OCI-LY1 (cell line): ENCODE results near the gene EDC4.
"Not testable (repeated sequence)": the region's sequence is repeated elsewhere in the genome, so short reads cannot be mapped to it uniquely, and the experiment has no call there.

ENCODE experiments used
- H2AFZ ChIP-seq: fragments of 200-600 bp; sonication (generic), shearing (Covaris generic); 2 replicates; pipeline ENCODE4 v1.6.0; 2014; ENCODE audit warnings: antibody characterized with exemption, mild to moderate bottlenecking, low read length
- H3F3A ChIP-seq: fragments of 200-600 bp; sonication (generic), shearing (Covaris generic); 2 replicates; pipeline ENCODE4 v1.6.0; 2014; ENCODE audit warnings: mild to moderate bottlenecking, antibody characterized with exemption, low read length, moderate library complexity; ENCODE audit not compliant: insufficient read depth
- H3K27ac ChIP-seq: fragments of 200-600 bp; sonication (generic); 2 replicates; pipeline ENCODE4 v1.5.1; 2014; ENCODE audit warnings: low read length, mixed run types, mild to moderate bottlenecking, low read depth; ENCODE audit not compliant: poor library complexity, severe bottlenecking
- H3K27me3 ChIP-seq: fragments of 200-600 bp; sonication (generic); 2 replicates; pipeline ENCODE4 v1.6.0; 2014; ENCODE audit warnings: antibody characterized with exemption, mild to moderate bottlenecking, low read length, moderate library complexity; ENCODE audit not compliant: insufficient read depth
- H3K36me3 ChIP-seq: fragments of 200-600 bp; sonication (generic); 2 replicates; pipeline ENCODE4 v1.6.1; 2014; ENCODE audit warnings: mild to moderate bottlenecking, antibody characterized with exemption, low read length, moderate library complexity, mixed read lengths; ENCODE audit not compliant: insufficient read depth
- H3K4me1 ChIP-seq: fragments of 200-600 bp; sonication (generic); 2 replicates; pipeline ENCODE4 v1.5.1; 2014; ENCODE audit warnings: mild to moderate bottlenecking, low read length, moderate library complexity; ENCODE audit not compliant: insufficient read depth, severe bottlenecking
- H3K4me2 ChIP-seq: fragments of 200-600 bp; sonication (generic), shearing (Covaris generic); 2 replicates; pipeline ENCODE4 v1.6.1; 2014; ENCODE audit warnings: low read length
- H3K4me3 ChIP-seq: fragments of 200-600 bp; sonication (generic); 2 replicates; pipeline ENCODE4 v1.5.1; 2014; ENCODE audit warnings: low read length, low read depth, mild to moderate bottlenecking, mixed read lengths; ENCODE audit not compliant: poor library complexity, severe bottlenecking
- H3K79me2 ChIP-seq: fragments of 200-600 bp; shearing (Covaris generic); 2 replicates; pipeline ENCODE4 v1.6.1; 2016; ENCODE audit warnings: mixed run types, low read length, mixed read lengths; ENCODE audit not compliant: insufficient read depth
- H3K9ac ChIP-seq: fragments of 200-600 bp; sonication (generic), shearing (Covaris generic); 2 replicates; pipeline ENCODE4 v1.6.1; 2014; ENCODE audit warnings: mild to moderate bottlenecking, low read length, mixed read lengths
- H3K9me2 ChIP-seq: fragments of 200-600 bp; sonication (generic), shearing (Covaris generic); 2 replicates; pipeline ENCODE4 v1.6.1; 2014; ENCODE audit warnings: low read depth, mild to moderate bottlenecking, low read length, mixed read lengths
- H3K9me3 ChIP-seq: fragments of 200-600 bp; shearing (Covaris generic); 2 replicates; pipeline ENCODE4 v1.6.1; 2014; ENCODE audit warnings: low read length, mixed read lengths
- H4K20me1 ChIP-seq: fragments of 200-600 bp; sonication (generic), shearing (Covaris generic); 2 replicates; pipeline ENCODE4 v1.6.0; 2016; ENCODE audit warnings: mild to moderate bottlenecking, low read length; ENCODE audit not compliant: insufficient read depth
- CTCF ChIP-seq: fragments of 200-600 bp; sonication (generic), shearing (Covaris generic); IDR thresholded peaks from 2 replicates; pipeline ENCODE4 v1.5.1; 2017; ENCODE audit warnings: mild to moderate bottlenecking, antibody characterized with exemption, low read length, moderate library complexity, mixed read lengths
- EZH2 ChIP-seq: fragments of 200-600 bp; sonication (generic), shearing (Covaris generic); IDR thresholded peaks from 2 replicates; pipeline ENCODE4 v1.8.0; 2017; ENCODE audit warnings: borderline replicate concordance, mixed run types, mild to moderate bottlenecking, antibody characterized with exemption, low read length, moderate library complexity, mixed read lengths

Gene EDC4

GRCh38 chr16:67861877-67862276, 11.0 kb upstream of the EDC4 start:
- Histone ChIP-seq H3F3A (no peaks in the 10 kb centered on the region), H3K4me2 (no peak overlapping the region), H3K27ac (no peak overlapping the region), H3K36me3 (peaks cover 52% of the 10 kb centered on the region; the same call in 1 of the 2 replicates), H4K20me1 (no peaks in the 10 kb centered on the region), H3K4me1 (no peaks in the 10 kb centered on the region), H3K9me2 (no peaks in the 10 kb centered on the region), H3K79me2 (peaks cover 51% of the 10 kb centered on the region), H3K9me3 (no peaks in the 10 kb centered on the region), H3K9ac (no peak overlapping the region), H3K4me3 (no peak overlapping the region), H3K27me3 (no peaks in the 10 kb centered on the region), H2AFZ (no peak overlapping the region)
- no peak for TF ChIP-seq EZH2
- no peak for TF ChIP-seq CTCF

GRCh38 chr16:67862623-67863583, 9.9 kb upstream of the EDC4 start:
- H3K27me3 ChIP-seq = no peaks in the 10 kb centered on the region
- no peaks in the 10 kb centered on the region for H3K9me2 ChIP-seq
- H3K4me3 ChIP-seq = no peak overlapping the region
- peaks cover 42% of the 10 kb centered on the region for H3K79me2 ChIP-seq
- TF ChIP-seq CTCF (no peak), EZH2 (no peak)
- H4K20me1 ChIP-seq = no peaks in the 10 kb centered on the region
- no peak overlapping the region for H3K27ac ChIP-seq
- no peaks in the 10 kb centered on the region for H3F3A ChIP-seq
- H2AFZ ChIP-seq = no peak overlapping the region
- H3K4me2 ChIP-seq = no peak overlapping the region
- H3K4me1 ChIP-seq = no peaks in the 10 kb centered on the region
- no peak overlapping the region for H3K9ac ChIP-seq
- H3K36me3 ChIP-seq = peaks cover 62% of the 10 kb centered on the region
- no peaks in the 10 kb centered on the region for H3K9me3 ChIP-seq

GRCh38 chr16:67864044-67864443, 8.8 kb upstream of the EDC4 start:
- H3F3A ChIP-seq, H3K9me3 ChIP-seq, H4K20me1 ChIP-seq, H2AFZ ChIP-seq, H3K27me3 ChIP-seq, H3K9ac ChIP-seq, H3K4me2 ChIP-seq, H3K4me3 ChIP-seq, H3K4me1 ChIP-seq, H3K9me2 ChIP-seq, H3K27ac ChIP-seq: not testable (repeated sequence)
- Histone ChIP-seq H3K79me2 (peaks cover 31% of the 10 kb centered on the region), H3K36me3 (peaks cover 73% of the 10 kb centered on the region)
